Gastrocnemius medialis (tissue), 4 donors: Measurements from ENCODE around the gene TLDC2.

ENCODE experiments used
- CTCF ChIP-seq, 5 experiments: fragments of 450-650 bp in 3 of 5; fragments of 200-600 bp in 2 of 5; sonication (generic) in 2 of 5; IDR thresholded peaks in 4 of 5; conservative IDR thresholded peaks in 1 of 5; 1 replicate in 4 of 5; 2 replicates in 1 of 5; pipeline ENCODE4 v1.5.1; 2016 to 2019; ENCODE audit warnings: antibody characterized with exemption in 5 of 5, mild to moderate bottlenecking in 3 of 5, moderate library complexity in 3 of 5
- POLR2A ChIP-seq, 2 donors: fragments of 450-650 bp; IDR thresholded peaks; one replicate each; pipeline ENCODE4 v1.6.1; 2017; ENCODE audit warnings: antibody characterized with exemption in 2 of 2, mild to moderate bottlenecking in 2 of 2, moderate library complexity in 2 of 2

GRCh38 chr20:36881331-36881730, 5.4 kb downstream of the TLDC2 start:
- no peak for TF ChIP-seq CTCF (IDR thresholded peaks at IDR 0.05 in 4 of 5, conservative IDR thresholded peaks at IDR 0.05 in 1 of 5)
- no peak for TF ChIP-seq POLR2A (IDR thresholded peaks at IDR 0.05)
